ENCODE data around the gene ZNF70. TPM values are rescaled to one million over a fixed set of nuclear protein-coding genes. Genes with fewer than 3 reads are reported as not detected.

The ZNF70 gene
- total and polyA plus RNA-seq, 10 of the 15 experiments (the other 5 are each of a cell fraction or from before 2014, with no cell fraction given) = 0.15 to 2.3 (median 0.85) TPM

GRCh38 chr22:23786752-23787599 lies 36.1 kb upstream of the ZNF70 start, which contains the start of gene SMARCB1 (continued):
- TF ChIP-seq KDM1A (IDR thresholded peaks at IDR 0.05; ENCODE audit: borderline replicate concordance) (no peak), KAT2A (conservative IDR thresholded peaks at IDR 0.05; ENCODE audit: control insufficient read depth, low read depth, low read length) (no peak), IRF4 (IDR thresholded peaks at IDR 0.05; ENCODE audit: low read depth, low read length) (no peak), CBX3 (IDR thresholded peaks at IDR 0.05; ENCODE audit: borderline replicate concordance, low read depth) (no peak), RBBP5 (conservative IDR thresholded peaks at IDR 0.05) (no peak), KLF5 (IDR thresholded peaks at IDR 0.05; ENCODE audit: partially characterized antibody) (peak; percentile 97), ETV6 (conservative IDR thresholded peaks at IDR 0.05 in 1 of 2, IDR thresholded peaks at IDR 0.05 in 1 of 2; ENCODE audit: borderline replicate concordance in 1 of 2, low read depth in 1 of 2) (no peak), RCOR1 (conservative IDR thresholded peaks at IDR 0.05; ENCODE audit: low read depth, low read length) (no peak), HDAC2 (IDR thresholded peaks at IDR 0.05) (no peak), SKIL (IDR thresholded peaks at IDR 0.05; ENCODE audit: low read depth, poor library complexity, severe bottlenecking) (no peak), E2F4 (IDR thresholded peaks at IDR 0.05; ENCODE audit: low read depth, low read length) (no peak), NR2C2 (IDR thresholded peaks at IDR 0.05; ENCODE audit: borderline replicate concordance, control insufficient read depth, insufficient read length, low read depth) (no peak), HSF1 (IDR thresholded peaks at IDR 0.05; ENCODE audit: low read depth, low read length) (no peak), CUX1 (IDR thresholded peaks at IDR 0.05; ENCODE audit: insufficient replicate concordance, low read depth, low read length) (no peak), USF2 (IDR thresholded peaks at IDR 0.05; ENCODE audit: borderline replicate concordance, low read depth, low read length) (no peak), TAF1 (IDR thresholded peaks at IDR 0.05; ENCODE audit: borderline replicate concordance, low read depth, low read length) (peak; percentile 40; the same call in 1 of the 2 replicates)
